ENCODE results near the gene VAV2.

DNA sequence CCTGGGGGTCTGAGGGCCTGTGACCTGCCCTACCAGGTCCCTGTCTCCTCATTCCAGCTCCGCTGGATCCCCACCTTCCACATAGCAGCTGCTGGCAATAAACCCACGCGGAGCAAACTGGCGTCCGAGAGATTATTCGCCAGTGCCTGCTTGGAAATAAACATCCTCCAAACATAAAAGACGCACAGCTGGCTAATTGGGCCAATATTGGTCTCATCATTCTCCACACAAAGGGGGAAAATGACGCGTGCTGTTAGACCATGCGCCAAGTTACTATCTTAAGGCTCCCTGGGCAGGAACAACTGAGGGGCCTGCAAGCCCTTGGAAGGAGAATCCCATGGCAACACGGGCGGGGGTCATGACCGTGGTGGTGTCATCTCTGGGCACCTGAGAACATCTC, 180.7 kb downstream of the VAV2 start:
- TF ChIP-seq JUND (IDR thresholded peaks at IDR 0.05): no peak
- TF ChIP-seq TAF1 (conservative IDR thresholded peaks at IDR 0.05): no peak
